PC-9 (cell line): ENCODE measurements around the gene CDC73. TPM values are rescaled to one million over a fixed set of nuclear protein-coding genes. Genes with fewer than 3 reads are reported as not detected.

Experiments used
- BruUV-seq: library from RNA; stranded (reverse); fragments of 400-500 nt; replicated peaks from 2 replicates; lab custom pipeline; 2021; lab: Mats Ljungman, UMichigan
- CTCF ChIA-PET: fragments of 300-600 bp; sonication (Branson Sonifier 250); formaldehyde crosslinking; loops from one replicate; lab custom pipeline; 2022; ENCODE audit warnings: antibody characterized with exemption; lab: Charles Lee
- POLR2A ChIA-PET: fragments of 300-600 bp; sonication (Branson Sonifier 250); formaldehyde crosslinking; loops from one replicate; lab custom pipeline; 2022; ENCODE audit warnings: antibody characterized with exemption; ENCODE audit not compliant: unreplicated experiment; lab: Charles Lee
- DNase-seq, 2 experiments: peaks; one replicate each; pipeline versions ENCODE4 v3.0.0 to v3.0.0-alpha.2; 2015 to 2022; ENCODE audit warnings: mixed read lengths in 1 of 2
- H2AFZ ChIP-seq: fragments of 200-600 bp; sonication (generic); 2 replicates; pipeline ENCODE4 v1.8.1; 2017; ENCODE audit warnings: antibody characterized with exemption
- H3F3A ChIP-seq: fragments of 200-600 bp; sonication (generic); 2 replicates; pipeline ENCODE4 v1.8.1; 2017; ENCODE audit warnings: antibody characterized with exemption, mild to moderate bottlenecking, low read depth; ENCODE audit not compliant: insufficient read depth
- H3K27ac ChIP-seq: fragments of 200-600 bp; sonication (generic); 2 replicates; pipeline ENCODE4 v1.6.1; 2016; ENCODE audit warnings: mixed run types
- H3K27me3 ChIP-seq: fragments of 200-600 bp; sonication (generic); 2 replicates; pipeline ENCODE4 v1.6.1; 2016; ENCODE audit warnings: low read depth, mixed run types; ENCODE audit not compliant: insufficient read depth
- H3K36me3 ChIP-seq: fragments of 200-600 bp; sonication (generic); 2 replicates; pipeline ENCODE4 v1.6.1; 2016; ENCODE audit warnings: low read depth, mixed run types
- H3K4me1 ChIP-seq: fragments of 200-600 bp; sonication (generic); replicated peaks from 2 replicates; pipeline ENCODE4 v1.6.1; 2016; ENCODE audit warnings: mixed run types; ENCODE audit not compliant: insufficient read depth
- H3K4me2 ChIP-seq: fragments of 200-600 bp; sonication (generic); 2 replicates; pipeline ENCODE4 v1.6.1; 2017; ENCODE audit warnings: mixed run types
- H3K4me3 ChIP-seq: fragments of 200-600 bp; sonication (generic); 2 replicates; pipeline ENCODE4 v1.6.1; 2016; ENCODE audit warnings: mixed run types
- H3K79me2 ChIP-seq: fragments of 200-600 bp; sonication (generic); 2 replicates; pipeline ENCODE4 v1.6.1; 2017; ENCODE audit warnings: low read depth, mixed run types
- H3K9me2 ChIP-seq: fragments of 200-600 bp; sonication (generic); 2 replicates; pipeline ENCODE4 v1.8.1; 2017; ENCODE audit warnings: mild to moderate bottlenecking; ENCODE audit not compliant: insufficient read depth
- H3K9me3 ChIP-seq: fragments of 200-600 bp; sonication (generic); 2 replicates; pipeline ENCODE4 v1.8.1; 2016; ENCODE audit warnings: low read depth; ENCODE audit not compliant: insufficient read depth
- H4K20me1 ChIP-seq: fragments of 200-600 bp; sonication (generic); 2 replicates; pipeline ENCODE4 v1.8.1; 2017; ENCODE audit not compliant: insufficient read depth
- EZH2 ChIP-seq: fragments of 200-600 bp; sonication (generic); IDR thresholded peaks from 2 replicates; pipeline ENCODE4 v1.8.0; 2017; ENCODE audit warnings: antibody characterized with exemption, low read depth
- intact Hi-C: fragments of 100-400 bp; cut with micrococcal nuclease; formaldehyde crosslinking; loops from one replicate; pipeline ENCODE4 v1.10.0; 2022; ENCODE audit not compliant: unreplicated experiment
- total RNA-seq: library from RNA; stranded (reverse); gene quantifications from 2 replicates; pipeline ENCODE4 v1.2.3, GENCODE V29; 2021
- TF ChIP-seq, protein P1 (sequence below): fragments of 200-600 bp; sonication (generic); conservative IDR thresholded peaks from 2 replicates; pipeline ENCODE4 v1.6.1; 2017; ENCODE audit warnings: mixed run types, antibody characterized with exemption, mild to moderate bottlenecking, moderate library complexity

Gene CDC73
- total RNA-seq, 1 experiment from 2014 or later = 39.6 TPM

DNA sequence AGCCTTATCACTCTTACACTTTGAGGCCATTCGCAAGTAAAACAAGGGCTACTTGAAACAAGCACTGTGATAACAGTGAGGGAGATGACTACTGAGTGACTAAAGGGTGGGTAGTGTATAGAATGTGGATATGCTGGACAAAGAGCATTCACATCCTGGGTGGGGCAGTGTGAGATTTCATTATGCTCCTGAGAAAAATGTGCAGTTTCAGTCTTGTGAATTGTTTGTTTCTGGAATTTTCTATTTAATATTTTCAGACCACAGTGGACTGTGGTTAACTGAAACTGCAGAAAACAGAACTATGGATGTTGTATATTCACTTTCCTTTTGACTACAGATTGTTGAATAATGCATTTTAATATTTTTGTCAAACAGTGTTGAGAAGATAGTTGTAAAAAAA, 89.7 kb downstream of the CDC73 start:
- H3K27ac ChIP-seq = peak overlapping the region; percentile 84
- peaks cover 6% of the 10 kb centered on the region for H3K36me3 ChIP-seq
- BruUV-seq = no TSS peak

DNA sequence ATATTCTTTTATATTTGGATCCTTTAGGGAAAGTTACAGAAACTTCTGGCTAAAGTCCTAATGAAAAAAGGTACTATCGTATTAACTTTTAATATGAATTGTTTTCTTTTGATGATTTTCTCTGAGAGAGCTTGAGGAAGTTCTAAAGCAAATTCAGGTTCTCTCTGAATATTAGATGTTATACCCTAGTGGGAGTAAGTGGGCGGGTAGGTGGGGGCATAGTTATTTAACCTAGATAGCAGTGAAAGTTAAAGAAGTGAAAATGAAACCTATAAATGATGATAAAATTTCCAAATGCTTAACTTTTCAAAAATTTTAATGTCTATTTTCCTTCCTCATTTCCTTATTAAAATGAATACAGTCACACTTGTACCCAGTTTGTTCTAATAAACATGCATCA, 90.8 kb downstream of the CDC73 start:
- H3K27ac ChIP-seq = no peak overlapping the region
- H3K4me2 ChIP-seq = no peak overlapping the region
- no peaks in the 10 kb centered on the region for H3K27me3 ChIP-seq
- no peaks in the 10 kb centered on the region for H3F3A ChIP-seq
- H4K20me1 ChIP-seq = no peaks in the 10 kb centered on the region
- ChIA-PET CTCF (no interaction called here), POLR2A (no interaction called here)
- intact Hi-C loops = no loop called here
- no peaks in the 10 kb centered on the region for H3K79me2 ChIP-seq
- TF ChIP-seq, protein P1, sequence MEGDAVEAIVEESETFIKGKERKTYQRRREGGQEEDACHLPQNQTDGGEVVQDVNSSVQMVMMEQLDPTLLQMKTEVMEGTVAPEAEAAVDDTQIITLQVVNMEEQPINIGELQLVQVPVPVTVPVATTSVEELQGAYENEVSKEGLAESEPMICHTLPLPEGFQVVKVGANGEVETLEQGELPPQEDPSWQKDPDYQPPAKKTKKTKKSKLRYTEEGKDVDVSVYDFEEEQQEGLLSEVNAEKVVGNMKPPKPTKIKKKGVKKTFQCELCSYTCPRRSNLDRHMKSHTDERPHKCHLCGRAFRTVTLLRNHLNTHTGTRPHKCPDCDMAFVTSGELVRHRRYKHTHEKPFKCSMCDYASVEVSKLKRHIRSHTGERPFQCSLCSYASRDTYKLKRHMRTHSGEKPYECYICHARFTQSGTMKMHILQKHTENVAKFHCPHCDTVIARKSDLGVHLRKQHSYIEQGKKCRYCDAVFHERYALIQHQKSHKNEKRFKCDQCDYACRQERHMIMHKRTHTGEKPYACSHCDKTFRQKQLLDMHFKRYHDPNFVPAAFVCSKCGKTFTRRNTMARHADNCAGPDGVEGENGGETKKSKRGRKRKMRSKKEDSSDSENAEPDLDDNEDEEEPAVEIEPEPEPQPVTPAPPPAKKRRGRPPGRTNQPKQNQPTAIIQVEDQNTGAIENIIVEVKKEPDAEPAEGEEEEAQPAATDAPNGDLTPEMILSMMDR = no peak
- no peak for TF ChIP-seq EZH2
- no peak overlapping the region for H2AFZ ChIP-seq
- no TSS peak for BruUV-seq
- no peak for DNase-seq
- H3K9me2 ChIP-seq = no peaks in the 10 kb centered on the region
- no peaks in the 10 kb centered on the region for H3K9me3 ChIP-seq
- H3K36me3 ChIP-seq = peaks cover 6% of the 10 kb centered on the region
- peaks cover 13% of the 10 kb centered on the region for H3K4me1 ChIP-seq
- no peak overlapping the region for H3K4me3 ChIP-seq

More for the DNA sequence above, 89.7 kb downstream of the CDC73 start:
- TF ChIP-seq, protein P1 = no peak
- TF ChIP-seq EZH2 = no peak
- no peaks in the 10 kb centered on the region for H3K9me2 ChIP-seq
- H3K79me2 ChIP-seq = no peaks in the 10 kb centered on the region
- H3K4me1 ChIP-seq = peaks cover 13% of the 10 kb centered on the region
- peak; percentile 14 to 67 for DNase-seq
- H3K4me3 ChIP-seq = no peak overlapping the region
- no peaks in the 10 kb centered on the region for H3F3A ChIP-seq
- H3K9me3 ChIP-seq = no peaks in the 10 kb centered on the region
- POLR2A ChIA-PET = no interaction called here
- no peaks in the 10 kb centered on the region for H4K20me1 ChIP-seq
- H2AFZ ChIP-seq = no peak overlapping the region
- H3K27me3 ChIP-seq = no peaks in the 10 kb centered on the region
- CTCF ChIA-PET = no interaction called here
- peak overlapping the region; percentile 26 for H3K4me2 ChIP-seq
- intact Hi-C loops = no loop called here

DNA sequence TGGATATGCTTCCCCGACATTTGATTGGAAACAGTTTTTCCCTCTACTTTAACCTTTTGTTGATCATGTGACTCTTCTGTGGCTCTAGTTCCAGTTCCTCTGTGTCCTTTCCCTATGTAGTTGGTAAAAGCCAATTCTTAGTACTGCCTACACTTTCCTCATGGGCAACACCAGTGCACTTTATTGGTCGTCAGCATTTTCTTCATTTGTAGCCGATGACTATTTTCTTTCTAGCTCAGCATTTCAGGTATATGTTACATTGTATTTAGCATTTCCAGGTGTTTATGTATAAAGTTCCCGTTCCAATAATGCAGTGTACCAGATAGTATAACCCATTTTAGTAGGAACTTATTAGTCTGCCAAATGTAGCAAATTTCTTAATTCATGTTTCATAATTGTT, 92.2 kb downstream of the CDC73 start:
- Histone ChIP-seq H4K20me1 (no peaks in the 10 kb centered on the region), H3K36me3 (peaks cover 3% of the 10 kb centered on the region; the same call in 1 of the 2 replicates), H3K4me2 (no peak overlapping the region), H3K9me3 (no peaks in the 10 kb centered on the region), H3K79me2 (no peaks in the 10 kb centered on the region), H3K27ac (no peak overlapping the region), H3K4me1 (peaks cover 13% of the 10 kb centered on the region), H3K9me2 (no peaks in the 10 kb centered on the region), H3F3A (no peaks in the 10 kb centered on the region), H3K4me3 (no peak overlapping the region), H2AFZ (no peak overlapping the region), H3K27me3 (no peaks in the 10 kb centered on the region)
- TF ChIP-seq, protein P1 = no peak
- no peak for TF ChIP-seq EZH2
- POLR2A ChIA-PET = no interaction called here
- intact Hi-C loops = no loop called here
- no peak for DNase-seq
- BruUV-seq = no TSS peak
- CTCF ChIA-PET = no interaction called here
